ENCODE measurements around the gene FOXF2.

Gene FOXF2

GRCh38 chr6:1377526-1377925, 11.8 kb upstream of the FOXF2 start:
- no peak for DNase-seq (ENCODE audit: low spot score)
- TF ChIP-seq CTCF (IDR thresholded peaks at IDR 0.05; ENCODE audit: borderline replicate concordance, control extremely low read depth, extremely low read depth, insufficient read depth, missing control alignments), result no peak
- in situ Hi-C loops (cut with MboI; ENCODE audit: low sequenced_read_pairs, unreplicated experiment), result loop anchor here (25.0 kb wide), 1 partner anchor 790 kb away; no protein-coding TSS in a partner anchor

GRCh38 chr6:1378065-1379016, 11.0 kb upstream of the FOXF2 start:
- DNase-seq (ENCODE audit: low spot score), result peak; percentile 40
- no peak for TF ChIP-seq CTCF (IDR thresholded peaks at IDR 0.05; ENCODE audit: borderline replicate concordance, control extremely low read depth, extremely low read depth, insufficient read depth, missing control alignments)
- in situ Hi-C loops (cut with MboI; ENCODE audit: low sequenced_read_pairs, unreplicated experiment), result loop anchor here (25.0 kb wide), 1 partner anchor 791 kb away; no protein-coding TSS in a partner anchor

- no peak for TF ChIP-seq CTCF (IDR thresholded peaks at IDR 0.05; ENCODE audit: borderline replicate concordance, control extremely low read depth, extremely low read depth, insufficient read depth, missing control alignments)
- in situ Hi-C loops (cut with MboI; ENCODE audit: low sequenced_read_pairs, unreplicated experiment), result loop anchor here (25.0 kb wide), 1 partner anchor 792 kb away; no protein-coding TSS in a partner anchor
- DNase-seq (ENCODE audit: low spot score), result peak; percentile 42
Measured at GRCh38 chr6:1379017-1379787, 10.2 kb upstream of the FOXF2 start.

GRCh38 chr6:1379788-1380147, 9.6 kb upstream of the FOXF2 start:
- no peak for TF ChIP-seq CTCF (IDR thresholded peaks at IDR 0.05; ENCODE audit: borderline replicate concordance, control extremely low read depth, extremely low read depth, insufficient read depth, missing control alignments)
- in situ Hi-C loops (cut with MboI; ENCODE audit: low sequenced_read_pairs, unreplicated experiment), result loop anchor here (25.0 kb wide), 1 partner anchor 792 kb away; no protein-coding TSS in a partner anchor
- no peak for DNase-seq (ENCODE audit: low spot score)

GRCh38 chr6:1380625-1381427, 8.6 kb upstream of the FOXF2 start:
- in situ Hi-C loops (cut with MboI; ENCODE audit: low sequenced_read_pairs, unreplicated experiment), result loop anchor here (25.0 kb wide), 1 partner anchor 794 kb away; no protein-coding TSS in a partner anchor
- TF ChIP-seq CTCF (IDR thresholded peaks at IDR 0.05; ENCODE audit: borderline replicate concordance, control extremely low read depth, extremely low read depth, insufficient read depth, missing control alignments), result no peak
- DNase-seq (ENCODE audit: low spot score), result no peak
